HG03469 (cell line): ENCODE data around the gene TRPM6.

Source experiments
- ATAC-seq: cut with Tn5 transposase; IDR thresholded peaks from one replicate; pipeline ENCODE4 v1.9.1; 2021; ENCODE audit warnings: mild to moderate bottlenecking, moderate library complexity, moderate number of reproducible peaks; ENCODE audit not compliant: unreplicated experiment

TRPM6 gene

DNA sequence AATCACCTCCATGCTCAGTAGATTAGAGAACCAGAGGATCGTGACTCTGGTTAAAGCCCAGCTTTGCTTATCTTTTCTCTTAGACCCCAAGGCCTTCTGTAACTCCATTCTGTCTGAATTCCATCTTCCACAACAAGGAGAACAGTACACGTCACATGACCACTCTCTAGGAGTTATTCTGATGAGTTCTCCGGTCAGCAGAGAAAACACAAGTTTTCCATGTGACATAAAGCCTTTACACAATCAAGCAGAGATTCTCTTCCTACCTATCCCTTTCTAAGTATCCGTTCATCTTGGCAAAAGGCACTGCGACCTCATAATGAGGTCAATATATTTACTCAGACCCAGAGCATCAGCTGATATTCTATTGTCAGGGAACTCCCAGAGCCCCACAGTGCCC lies 112.3 kb downstream of the TRPM6 start:
- ATAC-seq = no peak

DNA sequence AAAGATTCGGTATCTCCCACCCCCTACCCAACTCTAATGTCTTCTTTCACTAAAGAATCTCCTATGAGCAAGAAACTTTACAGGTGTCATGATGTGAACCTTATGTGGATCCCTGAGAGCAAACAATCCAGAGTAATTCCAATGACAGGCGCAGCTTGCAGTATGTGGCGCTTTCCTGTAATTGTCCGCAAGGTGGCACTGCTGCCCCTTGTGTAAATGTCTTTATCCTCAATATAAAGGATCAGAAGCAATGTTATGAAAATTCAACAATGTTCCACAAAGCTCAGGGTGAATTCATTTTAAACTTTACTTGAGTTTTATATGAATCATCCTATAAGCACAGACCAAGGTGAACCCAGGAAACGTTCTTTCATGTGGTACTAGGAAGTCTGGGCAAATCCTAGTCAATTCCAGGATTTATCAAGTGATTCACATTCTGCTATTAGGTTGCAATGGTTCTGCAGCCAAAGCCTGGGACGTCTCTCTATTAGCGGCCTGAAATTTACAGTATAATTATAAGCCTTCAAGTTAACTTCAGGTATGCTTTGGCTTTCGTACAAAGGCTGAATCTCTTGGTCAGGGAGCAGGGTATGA lies 113.7 kb downstream of the TRPM6 start:
- peak; percentile 45 for ATAC-seq

DNA sequence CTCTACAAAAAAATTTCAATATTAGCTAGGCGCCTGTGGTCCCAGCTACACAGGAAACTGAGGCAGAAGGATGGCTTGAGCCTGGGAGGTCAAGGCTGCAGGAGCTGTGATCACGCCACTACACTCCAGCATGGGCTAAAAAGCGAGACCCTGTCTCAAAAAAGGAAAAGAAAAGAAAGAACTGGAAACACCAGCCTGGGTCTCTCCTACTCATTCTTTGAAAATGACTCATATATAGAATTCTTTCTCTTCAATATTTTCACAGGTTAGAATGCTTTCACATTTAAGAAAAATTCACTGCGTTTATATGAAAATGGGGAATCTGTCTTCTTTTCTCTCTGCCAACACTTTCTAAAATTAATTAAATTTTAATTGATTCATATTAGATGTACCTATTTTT lies 115.6 kb downstream of the TRPM6 start:
- peak; percentile 38 for ATAC-seq

DNA sequence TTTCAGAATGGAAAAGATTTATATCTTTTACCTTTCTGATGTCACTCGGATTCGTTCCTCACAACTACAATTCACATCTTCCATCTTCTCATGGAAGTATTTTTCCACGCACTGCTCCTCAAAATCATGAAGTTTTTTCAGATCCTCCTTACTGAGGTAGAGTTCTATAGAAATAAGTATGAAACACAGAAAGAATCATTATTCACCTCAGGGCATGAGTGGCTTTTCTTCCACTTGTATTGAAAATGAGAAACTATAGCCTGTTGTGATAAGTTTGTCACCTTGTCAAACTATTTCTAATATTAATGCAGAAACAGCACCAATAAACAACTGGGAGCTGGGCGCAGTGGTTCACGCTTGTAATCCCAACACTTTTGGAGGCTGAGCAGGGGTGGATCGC lies 116.0 kb downstream of the TRPM6 start:
- no peak for ATAC-seq

DNA sequence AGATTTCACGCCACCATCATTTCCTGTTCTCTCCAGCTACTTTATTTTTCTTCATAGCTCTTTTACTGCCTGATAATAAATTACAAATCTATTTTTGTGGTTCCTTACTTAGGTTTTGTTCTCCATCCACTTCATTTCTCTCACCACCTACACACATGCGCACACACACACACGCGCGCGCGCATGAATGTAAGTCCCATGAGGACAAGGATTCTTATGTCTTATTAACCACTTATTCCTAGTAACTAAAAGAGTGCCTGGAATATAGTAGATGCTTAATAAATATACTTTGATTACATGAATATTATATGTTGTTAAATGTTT lies 116.5 kb downstream of the TRPM6 start:
- ATAC-seq = no peak

DNA sequence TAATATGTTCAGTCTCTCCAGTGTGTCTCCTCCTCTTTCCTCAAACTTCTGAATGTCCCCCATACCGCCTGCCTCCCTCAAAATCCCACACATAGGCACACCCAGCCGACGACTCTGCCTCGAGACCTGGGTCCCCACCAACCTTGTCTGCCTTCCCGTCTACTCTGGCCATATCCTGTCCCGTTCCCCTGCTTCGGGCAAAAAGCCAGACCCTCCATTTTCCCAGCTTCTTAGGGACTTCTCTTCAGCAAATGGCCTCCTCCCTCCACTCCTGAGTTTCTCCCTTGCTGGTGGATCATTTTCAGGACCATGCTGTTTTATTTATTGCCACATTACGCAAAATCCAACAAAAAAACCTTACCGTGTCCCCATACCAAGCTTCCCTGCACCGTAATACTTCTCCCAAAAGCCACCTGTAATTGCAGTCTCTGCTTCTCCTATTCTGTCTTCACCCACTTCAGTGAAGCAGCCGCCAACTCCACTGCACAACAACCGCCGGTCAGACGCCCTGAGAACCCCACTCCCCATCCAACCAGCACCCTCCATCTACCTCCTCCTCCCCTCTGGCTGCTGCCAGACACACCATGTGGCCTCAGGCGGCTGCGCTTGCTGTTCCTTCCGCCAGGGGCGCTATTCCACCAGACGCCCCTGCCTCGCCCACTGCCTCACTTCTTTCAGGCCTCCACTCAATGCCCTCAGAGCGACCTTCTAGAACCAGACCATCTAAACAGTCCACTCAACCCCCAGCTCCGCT lies 117.0 kb downstream of the TRPM6 start:
- ATAC-seq = peak; percentile 59

DNA sequence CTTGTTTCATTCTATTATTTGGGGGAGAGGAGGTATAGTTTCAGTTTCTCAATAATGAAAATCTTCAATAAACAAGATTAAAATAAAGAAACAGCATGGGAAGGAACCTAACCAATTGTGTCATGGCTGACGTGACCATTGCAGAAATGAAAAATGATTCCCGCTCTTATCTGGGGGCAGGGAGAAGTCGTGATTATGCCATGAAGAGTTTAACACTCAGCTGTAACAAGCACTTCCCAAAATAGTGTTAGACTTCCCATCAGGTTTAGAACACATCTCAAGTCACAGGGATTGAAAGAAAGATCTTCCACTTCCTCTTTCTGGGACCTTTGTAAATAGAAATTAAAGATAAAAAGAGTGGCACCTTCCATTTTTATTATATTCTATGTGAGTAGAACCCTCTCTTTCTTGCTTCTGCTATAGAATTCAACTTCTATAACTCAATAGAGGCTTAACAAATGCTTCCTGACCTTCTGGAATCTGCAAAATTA lies 122.2 kb downstream of the TRPM6 start:
- no peak for ATAC-seq

DNA sequence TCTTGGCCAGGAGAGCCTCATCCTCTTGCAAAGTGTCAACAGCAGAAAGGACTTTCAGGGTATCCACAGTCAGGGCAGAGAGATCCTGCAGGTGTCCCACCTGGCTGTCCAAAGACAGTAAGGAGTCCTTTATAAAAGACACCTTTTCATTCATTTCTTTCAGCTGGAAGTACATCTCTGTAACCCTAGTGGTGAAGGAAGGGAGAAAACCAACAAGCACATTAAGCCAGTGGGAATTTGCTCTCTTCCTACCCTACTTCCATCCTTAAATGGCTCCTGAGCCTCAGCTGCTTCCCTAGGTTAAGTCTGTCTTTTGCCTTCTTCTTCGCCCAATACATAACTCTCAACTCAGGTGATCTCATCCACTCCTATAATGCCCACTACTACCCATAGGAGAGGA lies 124.8 kb downstream of the TRPM6 start:
- ATAC-seq = no peak

DNA sequence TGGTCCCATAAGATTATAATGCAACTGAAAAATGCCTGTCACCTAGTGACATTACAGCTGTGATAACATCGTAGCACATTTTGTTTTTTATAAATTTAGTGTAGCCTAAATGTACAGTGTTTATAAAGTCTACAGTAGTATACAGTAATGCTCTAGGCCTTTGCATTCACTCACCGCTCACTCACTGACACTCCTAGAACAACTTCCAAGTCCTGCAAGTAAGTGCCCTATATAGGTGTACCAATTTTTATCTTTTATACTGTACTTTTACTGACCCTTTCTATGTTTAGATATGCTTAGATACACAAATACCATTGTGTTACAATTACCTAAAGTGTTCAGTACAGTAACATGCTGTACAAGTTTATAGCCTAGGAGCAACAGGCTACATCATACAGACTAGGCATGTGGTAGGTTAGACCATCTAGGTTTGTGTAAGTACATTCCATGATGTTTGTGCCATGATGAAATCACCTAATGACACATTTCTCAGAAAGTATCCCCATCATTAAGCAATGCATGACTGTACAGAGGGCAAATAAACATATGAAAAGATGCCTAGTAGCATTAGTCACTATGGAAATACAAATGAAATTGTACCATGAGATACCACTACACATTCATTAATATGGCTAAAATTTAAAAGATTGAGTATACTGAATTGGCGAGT lies 127.6 kb downstream of the TRPM6 start:
- no peak for ATAC-seq

DNA sequence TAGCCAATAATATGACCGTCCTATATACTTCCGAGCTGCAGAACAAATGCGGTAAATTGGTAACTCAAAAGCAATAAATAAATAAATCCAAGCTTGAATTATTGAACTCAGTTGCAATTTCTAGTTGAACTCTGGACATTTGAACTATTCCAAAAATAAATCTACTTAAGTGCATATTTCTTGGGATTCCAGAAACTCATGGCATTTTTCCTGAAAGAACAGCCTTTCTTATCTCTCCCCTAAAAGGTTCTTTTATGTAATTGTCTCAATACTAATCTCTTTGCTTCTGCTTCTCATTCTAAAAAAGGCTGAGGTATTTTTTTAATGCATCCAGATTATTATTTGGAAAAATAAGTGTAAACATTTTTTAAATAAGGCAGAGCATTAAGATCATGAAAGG lies 131.7 kb downstream of the TRPM6 start:
- no peak for ATAC-seq

DNA sequence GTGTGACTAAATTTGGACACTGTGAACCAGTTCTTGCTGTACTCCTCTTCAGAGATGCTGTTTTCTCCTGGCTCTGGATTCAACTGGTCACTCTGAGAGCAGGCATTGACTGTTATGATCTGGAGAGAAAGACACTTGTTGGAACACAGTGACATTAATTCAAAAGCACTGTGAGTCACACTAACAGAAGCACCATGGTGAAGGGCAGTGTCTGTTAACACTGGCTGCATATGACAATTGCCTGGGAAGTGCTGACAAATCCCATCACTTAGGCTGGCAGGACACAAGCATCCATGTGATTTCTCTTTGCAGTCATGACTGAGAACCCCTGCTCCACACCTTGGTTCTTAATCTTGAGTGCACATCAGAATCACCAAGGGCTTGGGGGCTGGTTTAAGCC lies 132.4 kb downstream of the TRPM6 start:
- ATAC-seq = no peak

DNA sequence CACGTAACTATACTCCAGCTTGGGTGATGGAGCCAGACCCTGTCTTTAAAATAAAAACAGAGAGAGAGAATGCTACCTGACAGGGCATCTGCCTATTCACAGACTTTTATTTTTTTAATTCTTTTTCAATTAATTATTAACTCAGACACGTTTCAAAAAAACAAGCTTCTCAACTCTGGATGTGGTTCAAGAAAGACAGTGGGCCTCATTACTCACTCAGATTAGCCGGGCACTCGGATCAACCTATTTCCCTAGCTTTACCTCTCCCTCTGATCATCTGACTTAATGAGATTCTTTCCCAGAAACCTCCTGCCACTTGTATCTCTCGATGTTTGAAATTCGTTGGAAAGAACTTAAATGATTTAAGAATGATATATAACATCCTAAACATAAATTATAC lies 134.1 kb downstream of the TRPM6 start:
- ATAC-seq = no peak

DNA sequence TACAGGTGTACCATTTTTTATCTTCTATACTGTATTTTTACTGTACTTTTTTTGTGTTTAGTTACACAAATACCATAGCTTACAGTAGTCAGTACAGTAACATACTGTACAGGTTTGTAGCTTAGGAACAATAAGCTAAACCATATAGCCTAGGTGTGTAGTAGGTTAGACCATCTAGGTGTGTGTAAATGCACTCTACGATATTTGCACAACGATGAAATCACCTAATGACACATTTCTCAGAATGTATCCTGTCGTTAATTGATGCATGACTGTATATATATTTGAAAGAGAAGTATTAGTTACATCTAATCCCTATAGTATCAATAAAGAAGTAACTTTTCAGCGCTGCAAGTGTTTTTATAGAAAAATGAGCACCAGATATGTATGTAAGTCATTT lies 138.8 kb downstream of the TRPM6 start:
- ATAC-seq = no peak

DNA sequence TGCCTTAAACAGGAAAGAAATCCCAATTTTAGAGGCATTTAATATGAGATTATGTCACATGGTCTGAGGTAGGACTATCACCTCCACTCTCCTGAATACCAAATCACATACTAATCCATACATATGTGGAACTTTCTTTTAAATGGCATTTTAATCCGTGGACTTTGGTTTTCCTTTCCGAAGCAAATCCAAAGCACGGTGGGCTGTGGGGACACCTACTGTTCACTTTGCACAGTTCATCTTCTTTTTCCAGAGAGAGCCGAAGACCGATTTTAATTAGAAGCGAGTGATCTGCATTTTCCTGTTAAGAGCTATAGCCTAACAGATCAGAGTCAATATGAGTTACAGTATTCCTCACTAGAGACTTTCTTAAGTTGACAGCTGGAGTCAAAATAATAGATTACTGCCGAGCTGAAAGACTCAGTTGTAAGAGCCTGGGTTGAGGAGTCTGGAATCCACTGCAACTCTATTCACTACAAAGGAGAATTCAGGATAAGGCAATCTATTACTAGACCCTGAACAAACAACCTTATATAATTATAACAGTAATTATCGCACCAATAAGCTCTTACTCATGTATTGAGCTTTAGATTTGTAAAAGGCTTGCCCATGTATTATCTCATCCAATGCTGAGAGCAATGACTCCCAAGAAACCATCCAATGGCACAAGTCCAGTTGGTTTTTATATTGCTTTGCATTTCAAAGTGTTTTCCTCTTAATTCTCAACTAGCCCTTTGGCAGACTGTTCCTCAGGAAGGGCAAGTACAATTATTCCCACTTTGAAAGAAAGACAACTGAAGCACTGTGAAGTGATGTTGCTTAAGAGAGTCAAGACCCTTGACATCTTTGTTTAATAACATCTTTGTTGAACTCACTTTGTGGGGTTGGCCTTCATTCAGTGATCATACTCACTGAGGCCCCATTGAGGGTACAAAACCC lies 144.7 kb downstream of the TRPM6 start:
- ATAC-seq = no peak

DNA sequence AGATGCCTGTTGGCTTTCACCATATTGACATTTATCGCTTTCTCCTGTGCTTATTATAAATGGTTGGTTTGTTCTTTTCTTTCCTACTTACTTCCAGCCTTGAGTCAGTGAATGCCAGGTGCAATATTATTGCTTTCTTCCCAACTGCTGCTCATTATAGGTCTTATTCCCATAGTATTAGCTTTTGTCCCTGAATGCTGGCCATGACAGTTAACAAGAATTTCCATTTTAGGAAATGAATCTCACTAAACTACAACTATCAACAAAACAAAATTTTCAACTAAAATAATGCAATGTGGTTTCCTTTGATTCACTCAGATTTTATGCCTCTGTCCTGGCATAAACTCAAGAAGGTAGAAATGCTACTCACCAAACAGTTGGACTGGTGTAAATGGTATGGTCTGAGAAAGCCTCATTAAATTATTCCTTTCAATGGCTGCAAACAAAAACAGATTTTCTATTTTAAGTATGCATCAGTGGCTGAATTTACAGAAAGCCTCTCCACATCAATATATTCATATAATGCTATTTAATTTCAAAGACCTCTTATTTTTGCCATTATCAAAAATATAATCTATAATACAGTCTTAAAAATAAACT lies 145.4 kb downstream of the TRPM6 start:
- ATAC-seq = no peak

DNA sequence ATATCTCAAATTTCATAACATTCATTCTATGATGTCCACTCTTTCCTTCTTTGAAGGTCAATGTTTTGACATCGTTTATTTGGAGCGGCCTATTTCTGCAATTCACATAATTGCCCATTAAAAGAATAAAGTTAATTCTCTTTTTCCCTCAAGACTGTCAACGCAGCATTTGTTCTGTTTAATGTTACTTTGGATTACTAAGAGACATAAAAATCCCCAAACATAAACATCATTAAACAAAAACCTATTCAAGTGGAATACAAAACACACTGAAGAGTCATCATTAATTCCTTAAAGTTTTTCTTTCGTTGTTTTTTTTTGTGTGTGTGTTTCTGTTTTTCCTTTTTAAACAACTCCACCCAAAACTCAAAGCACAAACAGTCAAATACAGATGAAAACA lies 151.1 kb downstream of the TRPM6 start:
- no peak for ATAC-seq

DNA sequence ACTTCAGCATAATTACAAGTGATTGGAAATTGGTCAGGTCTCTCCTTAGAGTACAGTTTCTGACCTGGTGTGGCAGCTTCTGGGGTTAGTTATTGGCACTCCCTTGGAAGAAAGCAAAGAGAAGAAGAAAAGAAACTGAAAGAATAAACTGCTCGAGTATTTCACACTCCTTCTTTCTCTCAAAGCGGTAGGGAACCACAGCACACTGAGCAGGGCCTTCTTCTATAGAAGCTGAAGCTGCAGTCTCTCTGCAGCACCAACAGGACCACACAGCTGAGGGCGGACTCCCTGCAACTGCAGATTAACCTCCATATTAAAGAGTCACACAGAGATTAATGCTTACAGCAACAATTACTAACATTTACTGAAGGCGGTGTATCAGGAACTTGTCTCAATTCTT lies 152.0 kb downstream of the TRPM6 start:
- no peak for ATAC-seq

DNA sequence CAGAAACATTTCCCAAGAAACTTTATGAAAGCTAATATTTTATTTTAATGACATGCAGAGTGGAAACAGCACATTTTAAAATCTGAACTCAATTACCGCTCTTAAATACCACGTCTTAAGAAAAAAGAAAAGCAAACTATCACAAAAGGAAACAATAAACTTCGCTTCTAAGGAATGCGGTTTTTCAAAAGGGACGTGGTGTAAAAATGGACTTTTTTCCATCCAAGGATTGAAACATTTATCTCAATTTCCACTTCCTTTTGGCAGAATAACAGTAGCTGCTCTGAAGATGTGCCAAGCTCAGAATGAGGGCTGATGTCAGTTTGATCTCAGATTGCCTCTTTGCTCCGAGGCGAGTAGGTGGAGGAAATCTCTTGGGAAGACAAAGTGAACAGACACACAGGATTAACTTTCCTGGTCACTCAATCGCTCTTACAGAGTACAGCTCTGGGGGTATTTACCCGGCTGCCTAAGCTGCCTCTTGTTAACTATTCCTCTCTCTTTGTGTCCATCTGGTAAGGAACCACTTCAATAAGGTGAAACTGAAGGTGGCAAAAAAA lies 158.5 kb downstream of the TRPM6 start:
- no peak for ATAC-seq

DNA sequence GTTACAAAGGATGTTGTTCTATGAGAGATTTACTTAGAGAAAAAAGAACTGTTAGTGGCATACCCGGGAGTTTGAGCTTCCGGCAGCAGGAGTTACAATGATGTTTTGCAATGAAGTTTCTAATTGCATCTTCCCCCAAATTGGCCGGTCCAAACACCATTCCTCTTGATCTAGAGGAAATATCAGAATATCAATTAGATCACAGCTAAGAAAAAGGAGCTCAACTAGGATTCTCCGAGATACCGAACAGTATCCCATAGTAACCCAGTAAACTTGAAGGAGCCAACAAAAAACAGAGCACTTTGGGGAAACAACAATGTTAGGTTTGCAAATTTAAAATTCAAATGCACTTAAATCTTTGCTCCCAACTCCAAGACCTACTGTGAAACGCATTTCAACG lies 159.5 kb downstream of the TRPM6 start:
- no peak for ATAC-seq

DNA sequence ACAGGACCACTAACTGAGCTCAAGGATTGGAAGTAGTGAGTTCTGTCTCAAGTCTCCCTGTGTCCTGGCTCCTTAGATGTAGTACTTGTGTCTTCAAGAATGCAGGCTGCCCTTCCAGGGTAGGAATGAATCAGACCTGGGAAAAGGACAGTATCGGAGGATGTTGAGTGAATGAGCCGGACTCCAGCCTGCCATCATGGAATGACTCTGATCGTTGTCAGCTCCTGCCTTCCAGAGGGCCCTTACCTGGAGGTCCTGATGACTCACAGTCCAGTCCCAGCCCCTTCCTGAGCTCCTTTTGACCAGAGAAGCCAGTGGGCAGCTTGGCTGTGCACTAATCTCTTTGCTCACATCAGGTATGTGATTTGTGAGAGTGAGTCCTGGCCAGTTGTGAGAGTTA lies 161.1 kb downstream of the TRPM6 start:
- ATAC-seq = no peak

DNA sequence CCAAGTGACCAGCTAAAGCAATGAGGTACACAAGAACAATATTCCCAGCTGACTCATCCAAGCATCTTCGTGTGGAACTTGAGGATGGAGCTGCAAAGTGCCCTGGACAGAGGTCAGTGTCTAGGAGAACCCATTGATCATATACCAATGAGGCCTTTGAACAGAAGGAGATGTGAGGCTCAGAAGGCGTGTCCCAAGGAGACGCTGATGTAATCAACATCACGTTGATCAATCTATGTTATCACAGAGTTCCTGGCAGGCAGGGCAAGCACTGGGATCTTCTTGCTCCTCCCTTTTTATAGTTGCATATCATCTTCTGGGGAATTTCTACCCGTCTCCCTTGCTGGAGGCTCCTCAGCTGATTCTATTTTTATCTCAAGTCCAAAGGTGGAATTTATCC lies 163.4 kb downstream of the TRPM6 start:
- ATAC-seq = no peak
